Thyroid gland (tissue), 4 donors: Measurements from ENCODE around the gene TGFBR3.

Experiments used
- POLR2A ChIP-seq, 2 donors: fragments of 450-650 bp; IDR thresholded peaks; one replicate each; pipeline ENCODE4 v1.6.1; 2017; ENCODE audit warnings: antibody characterized with exemption in 2 of 2, mild to moderate bottlenecking in 2 of 2, moderate library complexity in 1 of 2
- TF ChIP-seq, protein P1 (sequence below), 6 experiments: fragments of 200-600 bp in 3 of 6; fragments of 450-650 bp in 3 of 6; sonication (generic) in 3 of 6; IDR thresholded peaks; one replicate each; pipeline ENCODE4 v1.5.1; 2016 to 2019; ENCODE audit warnings: antibody characterized with exemption in 6 of 6, mild to moderate bottlenecking in 2 of 6, inconsistent platforms in 1 of 6, moderate library complexity in 1 of 6

DNA sequence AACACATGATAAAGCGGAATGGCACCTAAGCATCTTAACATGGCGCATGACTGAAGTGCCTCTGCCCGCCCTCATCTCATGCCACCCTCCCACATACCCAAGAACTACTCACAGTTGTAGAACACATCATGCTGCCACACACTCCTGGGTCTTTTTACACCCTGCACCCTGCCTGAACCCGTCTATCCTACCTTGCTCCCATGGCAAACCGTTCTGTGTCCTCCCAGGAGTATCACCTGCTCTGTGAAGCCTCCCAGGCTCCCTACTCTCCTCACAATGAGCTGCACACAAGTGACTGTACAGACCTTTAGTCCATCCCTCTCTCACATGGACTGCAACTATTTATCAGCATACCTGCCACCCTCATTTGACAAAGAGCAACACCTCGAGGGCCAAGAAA, 144.0 kb downstream of the TGFBR3 start:
- TF ChIP-seq, protein P1, sequence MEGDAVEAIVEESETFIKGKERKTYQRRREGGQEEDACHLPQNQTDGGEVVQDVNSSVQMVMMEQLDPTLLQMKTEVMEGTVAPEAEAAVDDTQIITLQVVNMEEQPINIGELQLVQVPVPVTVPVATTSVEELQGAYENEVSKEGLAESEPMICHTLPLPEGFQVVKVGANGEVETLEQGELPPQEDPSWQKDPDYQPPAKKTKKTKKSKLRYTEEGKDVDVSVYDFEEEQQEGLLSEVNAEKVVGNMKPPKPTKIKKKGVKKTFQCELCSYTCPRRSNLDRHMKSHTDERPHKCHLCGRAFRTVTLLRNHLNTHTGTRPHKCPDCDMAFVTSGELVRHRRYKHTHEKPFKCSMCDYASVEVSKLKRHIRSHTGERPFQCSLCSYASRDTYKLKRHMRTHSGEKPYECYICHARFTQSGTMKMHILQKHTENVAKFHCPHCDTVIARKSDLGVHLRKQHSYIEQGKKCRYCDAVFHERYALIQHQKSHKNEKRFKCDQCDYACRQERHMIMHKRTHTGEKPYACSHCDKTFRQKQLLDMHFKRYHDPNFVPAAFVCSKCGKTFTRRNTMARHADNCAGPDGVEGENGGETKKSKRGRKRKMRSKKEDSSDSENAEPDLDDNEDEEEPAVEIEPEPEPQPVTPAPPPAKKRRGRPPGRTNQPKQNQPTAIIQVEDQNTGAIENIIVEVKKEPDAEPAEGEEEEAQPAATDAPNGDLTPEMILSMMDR (IDR thresholded peaks at IDR 0.05), result no peak
- no peak for TF ChIP-seq POLR2A (IDR thresholded peaks at IDR 0.05)
